Inflammatory macrophage treated with lipopolysaccharide for 4 hours (primary cell): ENCODE results near the gene CYP3A5.
"Not testable (repeated sequence)": the region's sequence is repeated elsewhere in the genome, so short reads cannot be mapped to it uniquely, and the experiment has no call there.

Experiments
- DNase-seq: peaks from one replicate; pipeline ENCODE4 v3.0.0-alpha.2; 2020

The CYP3A5 gene

GRCh38 chr7:99685129-99685758, 5.4 kb upstream of the CYP3A5 start:
- no peak for DNase-seq

GRCh38 chr7:99679032-99679399, 780 bp downstream of the CYP3A5 start:
- DNase-seq: peak; percentile 77

DNA sequence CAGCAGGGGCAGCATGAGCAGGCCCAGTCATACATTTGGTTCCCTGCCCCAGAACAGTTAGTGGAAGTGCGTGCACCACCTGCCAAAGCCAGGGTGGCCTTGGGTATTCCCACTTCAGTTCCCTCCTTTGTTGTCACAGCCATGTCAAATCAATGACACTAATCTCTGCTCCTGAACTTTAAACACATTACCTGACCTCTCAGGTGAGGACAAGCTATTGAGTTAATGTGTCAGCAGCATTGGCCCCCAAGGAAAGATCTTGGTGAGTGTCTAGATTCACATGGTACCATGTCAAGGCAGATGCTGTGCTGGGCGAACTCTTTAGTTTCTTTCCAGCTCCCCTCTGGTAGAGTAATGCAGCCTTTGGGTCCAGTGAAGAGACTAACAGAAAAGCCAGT, 2.1 kb downstream of the CYP3A5 start:
- no peak for DNase-seq

DNA sequence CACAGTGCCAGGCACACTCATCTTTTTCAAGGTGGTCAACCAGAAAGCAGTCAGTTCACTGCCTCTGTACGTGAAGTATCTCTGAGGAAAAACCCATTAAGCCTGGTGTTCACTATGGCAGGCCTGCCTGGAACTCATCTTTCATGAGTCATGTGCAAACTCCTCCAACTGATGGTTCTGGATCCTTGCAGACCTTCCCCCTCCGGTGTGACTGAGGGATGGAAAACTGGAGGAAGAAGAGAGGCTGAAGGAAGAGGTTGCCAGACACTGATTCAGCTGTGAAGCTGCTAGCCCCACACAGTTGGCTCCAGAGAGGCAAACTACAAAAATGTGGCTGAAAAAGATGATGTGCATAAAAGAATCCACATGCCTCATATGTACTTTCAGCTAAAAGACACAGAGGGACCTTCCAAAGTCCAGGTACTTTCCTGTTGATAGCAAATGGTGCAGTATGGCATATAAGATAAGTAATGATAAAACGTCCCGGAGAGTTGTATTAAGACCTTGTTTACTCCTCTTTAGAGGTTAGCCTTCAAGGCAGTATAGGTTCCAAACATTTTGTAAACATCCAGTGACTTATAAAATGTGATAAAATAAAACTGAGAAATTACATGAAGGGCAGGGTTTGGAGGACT, 2.7 kb downstream of the CYP3A5 start:
- DNase-seq: no peak

DNA sequence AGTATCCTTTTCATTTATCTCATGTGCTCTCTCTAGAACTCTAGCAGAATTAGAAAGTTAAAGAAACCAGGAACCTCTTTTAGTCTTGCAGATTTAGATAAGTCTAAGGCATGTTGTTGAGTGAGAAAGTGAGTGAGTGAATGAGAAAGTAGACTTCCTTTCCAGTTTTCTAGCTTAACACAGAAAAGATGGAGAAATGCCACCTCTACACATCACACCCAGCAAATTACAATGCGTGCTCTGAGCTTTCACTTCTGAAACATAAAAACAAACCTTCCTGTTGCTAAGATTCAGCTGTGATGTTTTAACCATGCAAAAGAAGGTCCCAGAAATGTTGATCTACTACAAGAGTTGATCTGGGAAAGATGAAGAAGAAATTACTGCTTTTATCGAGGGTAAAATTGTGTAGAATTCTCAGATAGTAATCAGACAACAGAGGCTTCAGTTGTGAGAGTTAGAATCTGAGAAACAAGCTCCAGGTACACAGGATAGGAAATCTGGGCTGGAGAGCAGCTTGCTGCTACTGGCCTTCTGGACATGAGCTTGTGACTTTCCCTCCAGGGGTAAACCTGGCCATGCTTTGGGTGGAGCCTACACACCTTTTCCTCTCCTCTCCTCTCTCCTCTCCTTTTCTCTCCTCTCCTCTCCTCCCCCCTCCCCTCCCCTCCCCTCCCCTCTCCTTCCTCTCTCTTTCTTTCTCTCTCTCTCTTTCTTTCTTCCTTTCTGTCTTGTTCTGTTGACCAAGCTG, 4.6 kb downstream of the CYP3A5 start:
- DNase-seq: no peak

DNA sequence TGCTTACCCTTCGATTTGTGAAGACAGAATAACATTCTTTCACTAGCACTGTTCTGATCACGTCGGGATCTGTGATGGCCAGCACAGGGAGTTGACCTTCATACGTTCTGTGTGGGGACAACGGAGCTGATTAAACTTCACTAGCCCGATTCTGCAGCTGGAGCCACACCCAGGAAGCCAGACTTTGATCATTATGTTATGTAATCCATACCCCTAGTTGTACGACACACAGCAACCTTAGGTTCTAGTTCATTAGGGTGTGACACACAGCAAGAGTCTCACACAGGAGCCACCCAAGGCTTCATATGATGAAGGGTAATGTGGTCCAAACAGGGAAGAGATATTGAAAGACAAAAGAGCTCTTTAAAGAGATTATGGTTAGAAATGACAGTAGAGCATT, 7.2 kb downstream of the CYP3A5 start:
- DNase-seq: peak; percentile 58

DNA sequence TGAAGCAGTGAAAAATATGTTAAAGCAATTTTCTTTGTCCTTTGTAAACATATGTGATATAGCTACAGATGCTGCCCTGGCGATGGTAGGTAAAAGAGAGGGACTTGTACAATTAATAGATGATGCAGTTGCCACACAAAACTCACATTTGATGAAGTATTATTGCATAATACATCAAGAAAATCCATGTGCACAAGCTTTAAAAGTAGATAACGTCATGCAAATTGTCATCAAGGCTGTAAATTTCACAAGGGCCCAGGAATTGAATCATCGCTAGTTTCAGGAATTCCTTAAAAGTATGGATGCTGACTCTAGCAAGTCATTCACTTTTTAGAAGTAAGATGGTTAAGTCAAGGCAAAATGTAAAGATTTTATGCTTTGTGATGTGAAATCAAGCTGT, 10.0 kb downstream of the CYP3A5 start:
- DNase-seq: peak; percentile 73

DNA sequence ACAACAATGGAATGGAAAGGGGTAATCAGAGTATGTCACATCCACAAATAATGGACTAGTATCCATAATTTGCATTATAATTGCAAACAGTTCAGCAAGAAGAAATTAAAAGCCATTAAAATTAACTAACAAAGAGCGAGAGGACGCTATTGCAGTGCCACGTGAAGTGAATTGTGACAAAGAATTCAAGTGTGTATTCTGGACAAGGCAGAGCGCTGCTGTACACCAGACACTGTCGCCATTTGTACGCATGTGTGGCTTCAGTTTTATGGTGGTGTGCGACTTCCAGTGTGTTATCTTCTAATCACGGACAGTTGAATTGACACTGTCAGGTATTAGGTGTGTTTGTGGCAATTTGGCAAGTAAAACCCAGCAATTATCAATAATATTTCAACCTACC, 11.3 kb downstream of the CYP3A5 start:
- DNase-seq: no peak

DNA sequence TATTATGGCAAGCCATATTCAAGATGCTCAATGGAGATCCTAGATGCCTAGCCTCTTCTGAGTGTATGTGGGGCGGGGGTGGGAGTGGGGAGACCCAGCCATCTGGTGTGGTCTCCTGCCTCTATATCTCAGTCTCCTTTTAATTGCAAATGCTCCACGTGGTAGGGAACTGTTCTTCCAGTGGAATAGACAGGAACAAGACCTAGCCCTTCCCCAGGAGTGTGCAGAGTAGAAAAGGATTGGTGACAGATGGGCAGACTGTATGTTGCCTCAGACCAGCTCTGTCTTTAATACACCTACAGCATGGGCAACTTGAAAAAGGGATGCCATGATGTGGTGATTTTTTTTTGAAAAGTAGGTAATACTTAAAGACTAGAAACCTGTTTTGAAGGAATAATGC, 12.6 kb downstream of the CYP3A5 start:
- no peak for DNase-seq

DNA sequence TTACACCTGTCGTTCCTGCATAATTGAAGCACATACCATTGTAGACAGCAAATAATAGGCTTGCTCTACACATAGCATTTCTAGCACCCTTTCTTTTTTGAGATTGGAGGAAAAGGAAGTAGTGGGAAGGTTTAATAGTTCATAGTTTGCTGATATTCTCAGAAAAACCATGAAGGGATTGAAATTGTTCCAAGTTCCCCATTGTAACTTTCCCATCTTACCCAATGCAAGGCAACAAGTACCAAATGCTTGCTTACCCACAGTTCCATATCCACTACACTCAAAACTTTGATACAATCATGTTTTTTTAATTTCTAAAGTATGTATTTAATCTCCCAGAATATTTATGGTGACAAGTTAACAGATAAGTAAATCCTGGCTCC, 13.8 kb downstream of the CYP3A5 start:
- DNase-seq: peak; percentile 85

- DNase-seq: peak; percentile 65
These were observed 14.3 kb downstream of the CYP3A5 start for GRCh38 chr7:99665312-99666012.

- not testable (repeated sequence) for DNase-seq
These were observed 21.9 kb downstream of the CYP3A5 start for GRCh38 chr7:99657879-99658278.

DNA sequence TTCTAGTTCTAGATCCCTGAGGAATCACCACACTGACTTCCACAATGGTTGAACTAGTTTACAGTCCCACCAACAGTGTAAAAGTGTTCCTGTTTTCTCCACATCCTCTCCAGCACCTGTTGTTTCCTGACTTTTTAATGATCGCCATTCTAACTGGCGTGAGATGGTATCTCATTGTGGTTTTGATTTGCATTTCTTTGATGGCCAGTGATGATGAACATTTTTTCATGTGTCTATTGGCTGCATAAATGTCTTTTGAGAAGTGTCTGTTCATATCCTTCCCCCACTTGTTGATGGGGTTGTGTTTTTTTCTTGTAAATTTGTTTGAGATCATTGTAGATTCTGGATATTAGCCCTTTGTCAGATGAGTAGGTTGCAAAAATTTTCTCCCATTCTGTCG, 25.2 kb downstream of the CYP3A5 start:
- DNase-seq: not testable (repeated sequence)

DNA sequence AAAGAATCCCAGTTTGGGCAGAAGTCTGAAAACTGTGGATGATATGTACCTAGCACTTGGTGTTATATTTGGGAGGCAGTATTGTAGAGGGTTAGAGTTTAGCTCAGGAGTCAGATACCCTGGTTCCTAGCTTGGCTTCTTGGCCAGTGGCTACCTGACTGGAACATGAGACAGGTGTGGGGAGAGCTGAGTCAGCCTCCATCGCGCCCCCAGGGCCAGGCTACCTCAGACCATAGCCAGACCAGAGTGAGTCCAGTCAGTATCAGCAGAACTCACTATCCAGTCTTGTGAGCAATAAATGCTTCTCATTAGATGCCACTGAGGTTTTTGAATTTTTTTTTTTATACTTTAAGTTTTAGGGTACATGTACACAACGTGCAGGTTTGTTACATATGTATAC, 26.0 kb downstream of the CYP3A5 start:
- DNase-seq: no peak

GRCh38 chr7:99653269-99653668, 26.5 kb downstream of the CYP3A5 start:
- DNase-seq: not testable (repeated sequence)

DNA sequence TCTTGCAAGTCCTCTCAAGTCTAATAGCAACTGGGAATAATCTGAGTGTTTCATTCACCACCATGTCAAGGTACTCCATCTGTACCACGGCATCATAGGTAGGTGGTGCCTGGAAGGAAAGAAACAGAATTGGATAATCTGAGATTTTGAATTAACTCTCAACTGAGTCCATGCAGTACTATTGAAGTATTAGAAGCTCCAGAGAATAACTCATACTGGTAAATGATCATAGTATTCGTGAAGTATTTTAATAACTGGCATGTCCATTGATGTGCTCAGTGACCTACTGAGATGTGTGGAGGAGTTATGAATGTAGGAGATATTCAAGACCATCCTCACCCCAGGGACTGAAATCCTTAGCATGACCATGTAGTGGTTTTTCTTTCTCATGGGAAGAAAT, 27.1 kb downstream of the CYP3A5 start:
- no peak for DNase-seq

DNA sequence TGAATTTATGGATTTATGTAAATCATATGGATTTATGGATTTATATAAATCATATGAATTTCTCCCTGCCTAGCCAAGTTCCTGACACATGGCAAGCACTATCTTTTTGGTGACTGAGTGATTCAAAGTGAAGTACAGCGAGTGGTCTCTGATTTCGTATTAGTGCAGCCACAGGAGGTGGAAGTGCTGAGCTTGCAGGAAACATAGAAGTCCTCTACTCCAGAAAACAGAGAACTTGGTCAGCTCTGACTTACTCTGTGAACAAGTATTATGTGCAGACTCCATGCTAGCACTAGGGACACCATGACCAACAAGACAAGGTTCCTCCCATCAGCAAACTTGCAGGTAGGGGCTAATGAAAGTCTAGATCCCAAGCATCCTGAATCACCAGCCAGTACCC, 28.5 kb downstream of the CYP3A5 start:
- no peak for DNase-seq

GRCh38 chr7:99648843-99649242, 31.0 kb downstream of the CYP3A5 start:
- peak; percentile 45 for DNase-seq

DNA sequence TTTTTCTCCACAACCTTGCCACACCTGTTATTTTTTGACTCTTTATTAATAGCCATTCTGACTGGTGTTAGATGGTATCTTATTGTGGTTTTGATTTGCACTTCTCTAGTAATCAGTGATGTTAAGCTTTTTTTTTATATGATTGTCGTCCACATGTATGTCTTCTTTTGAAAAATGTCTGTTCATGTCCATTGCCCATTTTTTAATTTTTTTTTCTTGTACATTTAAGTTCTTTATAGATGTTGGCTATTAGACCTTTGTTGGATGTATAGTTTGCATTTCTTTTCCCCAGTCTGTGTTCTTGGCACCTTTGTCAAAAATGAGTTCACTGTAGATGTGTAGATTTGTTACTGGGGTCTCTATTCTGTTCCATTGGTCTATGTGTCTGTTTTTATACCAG, 34.2 kb downstream of the CYP3A5 start:
- no peak for DNase-seq

DNA sequence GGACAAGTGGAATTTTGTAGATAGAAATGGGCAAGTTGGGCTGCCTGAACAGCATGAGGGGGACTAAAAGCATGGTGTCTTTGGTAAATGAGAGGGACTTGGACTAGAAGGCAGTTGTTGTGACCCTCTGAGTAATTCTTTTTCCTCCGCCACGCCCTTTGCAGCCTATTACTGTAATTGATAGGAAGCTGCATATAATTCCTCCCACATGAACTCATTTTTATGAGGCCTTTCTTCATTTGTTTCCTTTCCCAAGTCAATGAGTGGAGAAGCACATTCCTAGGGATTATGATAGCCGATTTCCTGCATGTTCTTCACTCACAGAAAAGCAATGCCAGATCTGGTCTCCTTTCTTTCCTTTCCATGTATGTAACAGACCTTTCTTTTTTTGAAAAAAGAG, 35.4 kb downstream of the CYP3A5 start:
- no peak for DNase-seq

- DNase-seq: no peak
These were observed 36.3 kb downstream of the CYP3A5 start for GRCh38 chr7:99643464-99643863.

- peak; percentile 59 for DNase-seq
These were observed 37.8 kb downstream of the CYP3A5 start for GRCh38 chr7:99642027-99642426.

DNA sequence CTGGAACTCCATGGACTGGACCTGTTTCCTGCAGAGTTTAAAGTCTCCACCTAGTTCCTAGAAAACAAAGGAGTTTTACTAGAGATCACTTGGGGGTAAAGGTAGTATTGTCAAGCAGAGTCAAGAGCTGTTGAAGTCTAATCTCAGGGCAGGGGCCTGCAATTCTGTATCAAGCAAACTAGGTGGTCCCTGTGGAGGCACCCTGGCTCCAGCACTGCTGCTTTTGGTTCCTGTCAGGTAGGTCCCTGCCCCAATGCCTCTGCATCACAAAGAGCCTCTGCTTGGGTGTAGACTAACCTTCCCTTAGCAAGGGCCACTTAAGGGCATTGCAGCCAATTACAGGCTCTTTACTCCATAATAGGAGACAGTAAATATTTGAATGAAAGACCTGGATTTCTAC, 40.5 kb downstream of the CYP3A5 start:
- no peak for DNase-seq

DNA sequence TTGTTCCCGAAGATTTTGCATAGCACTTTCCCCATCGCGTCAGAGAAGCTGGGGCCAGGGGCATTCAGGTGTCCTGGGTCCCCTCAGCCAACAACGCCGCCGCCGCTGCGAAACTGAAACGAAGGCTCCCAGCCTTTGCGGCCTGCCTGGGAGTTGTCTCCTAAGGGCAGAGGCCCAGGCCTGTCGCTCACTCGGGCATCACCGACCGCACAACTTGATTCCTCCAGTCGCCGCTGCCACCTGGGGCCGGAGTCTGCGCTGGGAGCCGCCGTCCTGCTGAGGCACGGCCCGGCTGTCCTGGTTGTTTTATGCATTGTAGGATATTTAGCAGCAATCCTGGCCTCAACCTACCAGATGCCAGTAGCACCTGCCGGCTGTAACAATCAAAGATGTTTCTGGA, 41.1 kb downstream of the CYP3A5 start:
- DNase-seq: no peak
